Measurements from ENCODE around the gene PTPRD.
"Not testable (repeated sequence)": the region's sequence is repeated elsewhere in the genome, so short reads cannot be mapped to it uniquely, and the experiment has no call there.

Gene PTPRD

GRCh38 chr9:9996259-9996658, 616.5 kb downstream of the PTPRD start:
- DNase-seq (ENCODE audit: low read depth in 4 of 4, low spot score in 1 of 4): no peak

- no peak for DNase-seq (ENCODE audit: low read depth in 4 of 4, low spot score in 1 of 4)
Measured at GRCh38 chr9:9992936-9993335, 619.9 kb downstream of the PTPRD start.

GRCh38 chr9:9973062-9973461, 639.7 kb downstream of the PTPRD start:
- DNase-seq (ENCODE audit: low read depth in 4 of 4, low spot score in 1 of 4): no peak

GRCh38 chr9:9970514-9970913, 642.3 kb downstream of the PTPRD start:
- DNase-seq (ENCODE audit: low read depth in 4 of 4, low spot score in 1 of 4): no peak

- DNase-seq (ENCODE audit: low read depth in 4 of 4, low spot score in 1 of 4): no peak
Measured at GRCh38 chr9:9963841-9964240, 649.0 kb downstream of the PTPRD start.

- DNase-seq (ENCODE audit: low read depth in 4 of 4, low spot score in 1 of 4): no peak
Measured at GRCh38 chr9:9961934-9962333, 650.9 kb downstream of the PTPRD start.

- DNase-seq (ENCODE audit: low read depth in 4 of 4, low spot score in 1 of 4): no peak
Measured at GRCh38 chr9:9961487-9961886, 651.3 kb downstream of the PTPRD start.

GRCh38 chr9:9951556-9952160, 661.1 kb downstream of the PTPRD start:
- no peak for DNase-seq (ENCODE audit: low read depth in 4 of 4, low spot score in 1 of 4)

GRCh38 chr9:9950813-9951212, 662.0 kb downstream of the PTPRD start:
- DNase-seq (ENCODE audit: low read depth in 4 of 4, low spot score in 1 of 4): no peak

- DNase-seq (ENCODE audit: low read depth in 4 of 4, low spot score in 1 of 4): no peak
Measured at GRCh38 chr9:9949978-9950377, 662.8 kb downstream of the PTPRD start.

GRCh38 chr9:9949368-9949767, 663.4 kb downstream of the PTPRD start:
- DNase-seq (ENCODE audit: low read depth in 4 of 4, low spot score in 1 of 4): no peak

- DNase-seq (ENCODE audit: low read depth in 4 of 4, low spot score in 1 of 4): no peak
Measured at GRCh38 chr9:9945966-9946365, 666.8 kb downstream of the PTPRD start.

- DNase-seq (ENCODE audit: low read depth in 4 of 4, low spot score in 1 of 4): peak in 3 of 4 experiments; percentile 16 to 33 (median 17)
Measured at GRCh38 chr9:9942764-9943424, 669.9 kb downstream of the PTPRD start.

GRCh38 chr9:9938432-9938831, 674.4 kb downstream of the PTPRD start:
- no peak for DNase-seq (ENCODE audit: low read depth in 4 of 4, low spot score in 1 of 4)

GRCh38 chr9:9931464-9931863, 681.3 kb downstream of the PTPRD start:
- DNase-seq (ENCODE audit: low read depth in 4 of 4, low spot score in 1 of 4): not testable (repeated sequence)

GRCh38 chr9:9924376-9924775, 688.4 kb downstream of the PTPRD start:
- no peak for DNase-seq (ENCODE audit: low read depth in 4 of 4, low spot score in 1 of 4)

- DNase-seq (ENCODE audit: low read depth in 4 of 4, low spot score in 1 of 4): no peak
Measured at GRCh38 chr9:9921805-9922204, 691.0 kb downstream of the PTPRD start.

GRCh38 chr9:9920425-9921060, 692.3 kb downstream of the PTPRD start:
- DNase-seq (ENCODE audit: low read depth in 4 of 4, low spot score in 1 of 4): no peak

- DNase-seq (ENCODE audit: low read depth in 4 of 4, low spot score in 1 of 4): no peak
Measured at GRCh38 chr9:9919174-9919775, 693.5 kb downstream of the PTPRD start.

- no peak for DNase-seq (ENCODE audit: low read depth in 4 of 4, low spot score in 1 of 4)
Measured at GRCh38 chr9:9917400-9917799, 695.4 kb downstream of the PTPRD start.

GRCh38 chr9:9914174-9914573, 698.6 kb downstream of the PTPRD start:
- DNase-seq (ENCODE audit: low read depth in 4 of 4, low spot score in 1 of 4): no peak

GRCh38 chr9:9913276-9913832, 699.4 kb downstream of the PTPRD start:
- DNase-seq (ENCODE audit: low read depth in 4 of 4, low spot score in 1 of 4): no peak

All from stimulated activated CD4-positive, alpha-beta T cell treated with anti-CD3 and anti-CD28 coated beads, Interleukin-1b, Interleukin-23, amount 100 ng/mL, for 24 hours (primary cell).